Osteoblast (primary cell): ENCODE results near the gene ASB18. TPM values are rescaled to one million over a fixed set of nuclear protein-coding genes. Genes with fewer than 3 reads are reported as not detected.

ENCODE experiments used
- DNase-seq: peaks from one replicate; pipeline ENCODE4 v3.0.0; 2011; ENCODE audit warnings: low spot score, mixed read lengths; ENCODE audit not compliant: insufficient read length; ENCODE audit errors: missing footprints
- H2AFZ ChIP-seq: 2 replicates; pipeline ENCODE4 v1.6.0; 2011; ENCODE audit warnings: mild to moderate bottlenecking, low read length
- H3K27ac ChIP-seq: 2 replicates; pipeline ENCODE4 v1.5.1; 2011; ENCODE audit warnings: mild to moderate bottlenecking, low read depth, low read length, moderate library complexity
- H3K27me3 ChIP-seq: 2 replicates; pipeline ENCODE4 v1.6.0; 2012; ENCODE audit warnings: mild to moderate bottlenecking, control low read depth, inconsistent platforms, low read length, moderate library complexity; ENCODE audit not compliant: insufficient read depth
- H3K36me3 ChIP-seq: 2 replicates; pipeline ENCODE4 v1.5.1; 2011; ENCODE audit warnings: mild to moderate bottlenecking, low read length, control low read depth, moderate library complexity; ENCODE audit not compliant: insufficient read depth
- H3K4me1 ChIP-seq: 2 replicates; pipeline ENCODE4 v1.5.1; 2011; ENCODE audit warnings: mild to moderate bottlenecking, low read length, control low read depth, moderate library complexity; ENCODE audit not compliant: insufficient read depth
- H3K4me2 ChIP-seq: 2 replicates; pipeline ENCODE4 v1.6.0; 2011; ENCODE audit warnings: mild to moderate bottlenecking, low read length; ENCODE audit not compliant: insufficient read depth
- H3K4me3 ChIP-seq: fragments of 200-600 bp; sonication (generic); 3 replicates; pipeline ENCODE4 v1.5.1; 2012; ENCODE audit warnings: mild to moderate bottlenecking, low read length, inconsistent platforms; ENCODE audit not compliant: insufficient read depth
- H3K79me2 ChIP-seq: 2 replicates; pipeline ENCODE4 v1.6.0; 2012; ENCODE audit warnings: mild to moderate bottlenecking, low read length, control low read depth, inconsistent platforms; ENCODE audit not compliant: insufficient read depth
- H3K9me3 ChIP-seq: 2 replicates; pipeline ENCODE4 v1.5.1; 2011; ENCODE audit warnings: low read depth, low read length, control low read depth
- H4K20me1 ChIP-seq: 2 replicates; pipeline ENCODE4 v1.6.0; 2012; ENCODE audit warnings: mild to moderate bottlenecking, low read length, control low read depth; ENCODE audit not compliant: insufficient read depth
- CTCF ChIP-seq: IDR thresholded peaks from 2 replicates; pipeline ENCODE4 v1.5.1; 2011; ENCODE audit warnings: mild to moderate bottlenecking, low read depth, low read length, moderate library complexity; ENCODE audit errors: extremely low read depth
- total RNA-seq: library from RNA; depleted of rRNA; stranded (reverse); fragments of >200 nt; gene quantifications from 2 replicates; pipeline ENCODE4 v1.2.3, GENCODE V29; 2012

The ASB18 gene
- total RNA-seq, 1 donor, result not detected

- Histone ChIP-seq H3K27me3 (peaks cover 93% of the 10 kb centered on the region), H3K79me2 (no peaks in the 10 kb centered on the region), H3K27ac (no peak overlapping the region), H3K4me1 (no peaks in the 10 kb centered on the region), H2AFZ (peak overlapping the region; percentile 62), H3K36me3 (no peaks in the 10 kb centered on the region), H4K20me1 (peaks cover 2% of the 10 kb centered on the region), H3K9me3 (no peaks in the 10 kb centered on the region), H3K4me2 (peak overlapping the region; percentile 66), H3K4me3 (peak overlapping the region; percentile 58)
- peak; percentile 94 for DNase-seq
- TF ChIP-seq CTCF, result no peak
Observed at GRCh38 chr2:236167297-236168109, 96.7 kb downstream of the ASB18 start.

DNA sequence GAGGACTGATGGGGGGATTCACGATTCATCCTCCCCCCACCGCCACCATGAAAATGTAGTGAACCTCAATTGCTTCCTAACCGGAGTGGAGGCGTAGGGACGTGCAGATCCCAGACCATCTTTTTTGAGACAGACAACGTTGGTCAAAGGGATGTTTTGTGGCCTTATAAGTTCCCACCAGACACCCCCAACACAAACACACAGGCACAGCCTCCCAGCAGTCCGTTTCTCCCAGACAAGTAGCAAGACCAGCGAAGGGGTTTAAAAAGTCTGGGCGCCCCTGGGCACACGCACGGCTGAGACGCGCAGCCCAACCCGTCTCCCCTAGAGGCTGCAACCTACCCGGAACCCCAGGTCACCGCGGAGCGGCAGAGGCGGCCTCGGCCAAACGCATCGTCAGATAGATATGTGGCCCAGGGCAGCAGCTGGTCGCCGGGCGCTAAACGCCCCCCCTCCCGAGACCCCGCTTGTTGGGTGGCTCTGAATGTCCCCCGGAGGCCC lies 97.4 kb downstream of the ASB18 start:
- peaks cover 2% of the 10 kb centered on the region for H4K20me1 ChIP-seq
- H3K4me3 ChIP-seq, result no peak overlapping the region
- DNase-seq, result peak; percentile 86
- H3K27ac ChIP-seq, result no peak overlapping the region
- no peaks in the 10 kb centered on the region for H3K4me1 ChIP-seq
- peak overlapping the region; percentile 66 for H3K4me2 ChIP-seq
- H3K9me3 ChIP-seq, result no peaks in the 10 kb centered on the region
- no peak for TF ChIP-seq CTCF
- no peak overlapping the region for H2AFZ ChIP-seq
- H3K36me3 ChIP-seq, result no peaks in the 10 kb centered on the region
- no peaks in the 10 kb centered on the region for H3K79me2 ChIP-seq
- peaks cover 90% of the 10 kb centered on the region for H3K27me3 ChIP-seq

- no peak overlapping the region for H2AFZ ChIP-seq
- peak overlapping the region; percentile 28 for H3K4me3 ChIP-seq
- no peaks in the 10 kb centered on the region for H3K36me3 ChIP-seq
- no peak for TF ChIP-seq CTCF
- H3K4me1 ChIP-seq, result no peaks in the 10 kb centered on the region
- peaks cover 2% of the 10 kb centered on the region for H4K20me1 ChIP-seq
- peak overlapping the region; percentile 32 for H3K4me2 ChIP-seq
- DNase-seq, result peak; percentile 92
- H3K27ac ChIP-seq, result no peak overlapping the region
- peaks cover 82% of the 10 kb centered on the region for H3K27me3 ChIP-seq
- no peaks in the 10 kb centered on the region for H3K9me3 ChIP-seq
- H3K79me2 ChIP-seq, result no peaks in the 10 kb centered on the region
Observed at GRCh38 chr2:236165842-236166795, 98.1 kb downstream of the ASB18 start.
